Pons (tissue), 1 donor: ENCODE measurements around the gene SMURF2.

Experiments
- DNase-seq: peaks from one replicate; pipeline ENCODE4 v3.0.0-alpha.2; 2016; ENCODE audit warnings: low spot score

The SMURF2 gene

GRCh38 chr17:64538508-64539130 lies 123.5 kb downstream of the SMURF2 start:
- no peak for DNase-seq

- no peak for DNase-seq
These were observed 124.6 kb downstream of the SMURF2 start for GRCh38 chr17:64537488-64537887.

GRCh38 chr17:64536913-64537312 lies 125.2 kb downstream of the SMURF2 start:
- DNase-seq: no peak

- DNase-seq: no peak
These were observed 126.8 kb downstream of the SMURF2 start for GRCh38 chr17:64535357-64535756.

GRCh38 chr17:64534187-64534586 lies 127.9 kb downstream of the SMURF2 start:
- no peak for DNase-seq

DNA sequence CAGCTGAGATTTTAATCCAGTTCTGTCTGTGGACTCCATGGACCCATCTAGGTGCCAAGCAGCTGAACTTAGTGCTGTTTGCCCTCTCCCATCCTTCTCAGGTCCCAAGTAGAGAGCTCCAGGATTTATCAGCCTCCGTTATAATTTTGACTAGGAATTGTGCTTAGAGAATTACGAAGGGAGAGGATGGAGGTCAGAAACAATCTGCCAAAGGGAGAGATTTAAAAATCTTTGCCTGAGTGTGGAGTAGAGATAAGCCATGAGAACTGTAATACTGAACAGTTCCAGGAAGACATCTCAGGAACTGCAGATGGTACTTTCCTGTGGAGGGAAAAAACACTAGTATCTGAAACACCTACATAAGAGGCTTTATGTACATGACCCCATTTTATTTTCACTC lies 128.3 kb downstream of the SMURF2 start:
- DNase-seq: no peak

GRCh38 chr17:64532409-64532808 lies 129.7 kb downstream of the SMURF2 start:
- DNase-seq: no peak

DNA sequence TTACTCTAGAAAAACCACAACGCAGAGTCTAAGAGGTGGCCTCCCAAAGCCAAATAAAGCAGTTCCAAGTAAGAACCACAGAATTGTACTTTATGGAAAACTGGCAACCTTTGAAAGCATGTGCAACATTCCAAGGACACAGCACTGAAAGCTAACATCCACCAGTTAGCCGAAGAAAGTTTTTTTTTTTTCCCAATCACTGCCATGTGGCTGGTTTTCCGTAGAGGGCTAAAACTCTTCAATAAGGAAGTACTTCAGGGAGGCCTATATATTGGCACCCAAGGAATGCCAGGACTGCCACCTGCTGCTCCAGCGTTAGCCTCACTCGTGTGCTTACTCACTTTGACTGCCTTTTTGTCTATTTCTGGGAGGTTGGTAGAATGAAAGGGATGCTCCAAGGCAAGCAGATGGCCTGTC lies 130.1 kb downstream of the SMURF2 start:
- no peak for DNase-seq

DNA sequence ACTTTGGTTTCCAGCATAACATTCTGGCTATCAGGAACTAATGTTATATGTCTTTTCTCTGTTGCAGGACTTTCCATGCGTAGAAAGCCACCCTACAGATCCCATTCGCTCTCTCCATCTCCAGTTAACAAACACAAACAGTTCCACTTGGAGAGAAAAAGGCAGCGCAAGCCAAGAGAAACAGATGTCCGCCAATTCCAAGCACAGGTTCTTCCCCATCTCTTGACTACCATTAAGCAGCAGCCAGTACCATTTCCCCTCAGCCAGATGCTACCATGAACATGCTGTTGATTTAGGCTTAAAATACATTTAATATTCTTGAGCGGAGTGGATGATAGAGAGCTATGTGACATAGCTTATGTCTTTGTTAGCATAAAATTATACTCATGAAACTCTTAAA lies 132.9 kb downstream of the SMURF2 start:
- DNase-seq: no peak

GRCh38 chr17:64527914-64528313 lies 134.2 kb downstream of the SMURF2 start:
- DNase-seq: no peak

GRCh38 chr17:64520359-64520758 lies 141.7 kb downstream of the SMURF2 start:
- DNase-seq: no peak

DNA sequence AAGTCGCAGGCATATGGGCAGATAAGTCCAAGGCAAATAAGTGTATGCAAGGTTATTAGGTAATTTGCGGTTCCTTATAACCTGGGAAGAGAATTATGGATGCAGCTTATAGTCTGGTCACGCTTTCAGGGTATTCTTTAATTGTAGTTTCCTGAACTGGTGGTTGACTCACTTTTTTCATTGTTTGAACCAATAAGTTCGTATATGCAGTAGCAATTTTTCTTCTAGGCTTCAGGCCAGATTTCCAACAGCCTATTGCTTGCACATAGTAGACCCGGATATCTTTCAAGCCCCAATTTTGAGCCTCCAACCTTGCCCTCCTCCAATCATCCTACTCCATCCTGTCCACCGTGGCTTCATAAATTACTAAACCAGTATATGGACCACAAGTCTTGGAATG lies 142.5 kb downstream of the SMURF2 start:
- no peak for DNase-seq

GRCh38 chr17:64515829-64516228 lies 146.3 kb downstream of the SMURF2 start:
- no peak for DNase-seq

- no peak for DNase-seq
These were observed 146.7 kb downstream of the SMURF2 start for GRCh38 chr17:64515419-64515818.

- DNase-seq: no peak
These were observed 152.9 kb downstream of the SMURF2 start for GRCh38 chr17:64509179-64509578.

DNA sequence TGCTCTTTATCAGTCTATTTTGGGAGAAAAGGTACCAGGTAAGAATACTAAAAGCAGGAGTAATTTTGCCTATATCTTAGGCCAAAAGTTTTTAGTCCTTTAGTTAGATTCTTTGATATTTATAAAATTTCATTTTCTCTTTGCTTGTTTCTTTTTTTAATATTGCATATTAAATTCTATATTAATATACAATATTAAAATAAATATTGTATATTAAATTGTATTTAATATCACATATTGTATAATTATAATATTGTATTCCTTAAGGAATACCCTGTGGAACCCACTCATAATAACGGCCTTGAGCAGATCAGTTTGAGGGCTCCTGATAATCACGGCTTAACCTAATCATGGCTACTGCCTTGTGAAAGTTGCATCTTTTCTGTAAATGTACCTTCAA lies 153.4 kb downstream of the SMURF2 start:
- no peak for DNase-seq

DNA sequence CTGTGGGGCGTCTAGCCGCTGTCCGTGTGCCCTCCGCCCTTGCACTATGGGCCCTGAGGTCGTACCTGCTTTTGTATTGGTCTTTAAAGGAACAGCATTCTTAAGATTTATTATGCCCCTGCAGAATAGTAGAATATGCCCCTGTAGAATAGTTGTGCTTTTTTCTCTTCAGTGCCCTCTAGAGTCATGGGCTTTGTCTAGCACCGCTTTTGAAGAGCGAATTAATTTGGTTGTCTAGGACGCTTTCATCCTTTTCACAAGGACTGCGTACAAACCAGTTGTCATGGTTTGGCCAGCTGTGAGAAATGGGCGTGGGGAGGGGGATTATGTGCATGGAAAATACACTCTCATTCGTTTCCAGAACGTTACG lies 154.7 kb downstream of the SMURF2 start:
- peak; percentile 83 for DNase-seq

- peak; percentile 95 for DNase-seq
These were observed 155.3 kb downstream of the SMURF2 start, which contains the start of gene CEP95 for GRCh38 chr17:64506576-64507412. Gene CEP95, plus strand, starts transcription at chr17:64506977. Its CDS starts 121 bp downstream, at chr17:64507098.

GRCh38 chr17:64506201-64506575 lies 155.9 kb downstream of the SMURF2 start, which contains the start of gene DDX5:
Gene DDX5, minus strand, starts transcription at chr17:64506289. Its CDS starts 170 bp downstream, at chr17:64506119.
- peak; percentile 92 for DNase-seq

DNA sequence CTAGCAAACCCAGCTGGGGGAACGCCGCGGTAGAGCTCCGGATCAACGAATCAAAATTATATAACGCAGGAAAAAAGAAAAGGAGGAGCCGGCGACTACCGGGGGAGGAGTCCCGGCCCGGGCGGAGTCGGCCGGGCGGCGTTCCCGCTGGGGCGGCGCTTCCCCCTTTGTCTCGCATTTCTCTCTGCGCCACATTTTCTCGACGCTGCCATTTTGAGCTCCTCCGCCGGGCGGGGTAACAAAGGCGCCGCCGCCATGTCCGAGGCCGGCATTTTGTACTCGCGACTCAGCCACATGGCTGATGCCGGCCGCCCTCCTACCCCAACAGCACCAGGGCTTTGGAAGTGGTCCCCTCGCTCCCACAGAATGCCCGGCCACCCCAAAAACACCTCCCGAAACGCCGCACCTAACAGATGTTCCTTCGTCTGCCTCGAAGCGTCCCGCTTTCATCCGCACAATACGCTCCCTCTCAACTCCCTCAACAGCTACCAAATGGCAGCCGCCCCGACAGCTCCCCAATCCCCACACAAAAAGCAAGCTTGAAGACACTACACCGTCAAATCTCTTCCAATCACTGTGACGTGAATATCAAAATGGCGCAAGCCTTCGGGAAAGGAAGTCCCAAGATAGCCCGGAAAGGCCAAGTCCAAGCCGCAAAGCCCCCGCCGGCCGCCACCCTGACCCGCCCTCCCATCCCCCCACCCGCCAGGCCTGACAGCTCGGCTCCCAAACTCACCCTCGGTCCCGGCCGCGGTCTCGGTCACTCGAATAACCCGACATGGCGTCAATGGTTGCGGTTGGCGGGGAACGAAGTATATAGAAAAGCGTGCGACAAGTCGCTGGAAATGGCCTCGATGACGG lies 156.5 kb downstream of the SMURF2 start:
- DNase-seq: peak; percentile 85

DNA sequence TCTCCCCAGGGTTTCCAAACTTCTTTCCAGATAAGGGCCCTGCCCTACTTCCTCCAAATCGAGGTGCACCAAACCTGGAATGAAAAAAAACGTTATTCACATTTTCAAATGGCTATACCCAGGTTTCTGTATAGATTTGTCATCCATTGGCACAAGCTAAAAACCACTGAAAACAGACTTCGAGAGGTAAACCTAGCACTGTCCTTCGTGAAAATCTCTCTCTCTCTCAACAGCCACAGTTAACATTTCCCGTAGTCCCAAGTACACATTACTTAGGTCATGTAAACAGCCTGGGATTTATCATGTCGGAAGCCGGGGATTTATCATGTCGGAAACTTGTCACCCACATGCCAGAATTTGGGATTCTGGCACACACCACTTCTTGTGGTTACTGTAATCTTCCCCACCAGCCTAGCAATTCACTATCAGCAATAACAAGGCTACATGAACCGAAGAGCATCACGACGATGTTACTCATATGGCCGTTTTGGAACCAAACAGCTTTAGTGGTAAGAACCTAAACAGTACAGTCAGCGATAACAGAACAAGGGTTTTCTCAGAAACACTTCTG lies 157.3 kb downstream of the SMURF2 start:
- DNase-seq: peak; percentile 62
